ENCODE results near the gene CCDC83.

DNA sequence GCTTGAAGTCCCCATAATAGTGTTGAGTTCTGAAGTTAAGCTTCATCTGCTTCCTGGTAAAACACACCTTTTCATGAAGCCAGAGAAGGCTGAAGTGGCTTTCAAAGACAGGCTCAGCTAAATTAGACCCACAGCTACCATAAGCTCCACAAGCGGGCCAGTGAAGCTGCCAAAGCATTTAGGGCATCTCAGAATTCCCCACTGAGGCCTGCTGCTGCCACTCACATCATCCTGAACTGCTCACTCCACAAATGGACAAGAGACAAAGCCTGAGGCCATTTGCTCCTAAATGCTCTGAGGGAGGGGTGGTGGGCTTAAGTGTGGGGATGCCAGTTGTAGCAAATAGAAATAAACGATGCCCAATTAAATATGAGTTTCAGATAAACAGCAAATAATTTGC lies 14.6 kb downstream of the CCDC83 start:
- no peak for TF ChIP-seq CTCF (IDR thresholded peaks at IDR 0.05 in 4 of 5, conservative IDR thresholded peaks at IDR 0.05 in 1 of 5)
- TF ChIP-seq POLR2A (IDR thresholded peaks at IDR 0.05): no peak

All from gastrocnemius medialis (tissue), 4 donors.